KMS-11 (cell line): ENCODE results near the gene CYP26B1.

Experiments used
- H2AFZ ChIP-seq: fragments of 200-600 bp; sonication (generic); 2 replicates; pipeline ENCODE4 v1.6.1; 2016; ENCODE audit warnings: antibody characterized with exemption, mixed run types, low read depth
- H3K27ac ChIP-seq: fragments of 200-600 bp; sonication (generic); 2 replicates; pipeline ENCODE4 v1.6.1; 2016; ENCODE audit warnings: mild to moderate bottlenecking, mixed run types
- H3K27me3 ChIP-seq: fragments of 200-600 bp; sonication (generic); 2 replicates; pipeline ENCODE4 v1.6.1; 2017; ENCODE audit warnings: mild to moderate bottlenecking, low read depth, mixed run types, moderate library complexity; ENCODE audit not compliant: insufficient read depth
- H3K36me3 ChIP-seq: fragments of 200-600 bp; sonication (generic); 2 replicates; pipeline ENCODE4 v1.6.1; 2017; ENCODE audit warnings: mild to moderate bottlenecking, mixed run types; ENCODE audit not compliant: insufficient read depth
- H3K4me1 ChIP-seq: fragments of 200-600 bp; sonication (generic); 2 replicates; pipeline ENCODE4 v1.6.1; 2016; ENCODE audit warnings: mild to moderate bottlenecking, low read depth, mixed run types; ENCODE audit not compliant: poor library complexity, severe bottlenecking
- H3K4me2 ChIP-seq: fragments of 200-600 bp; sonication (generic); 2 replicates; pipeline ENCODE4 v1.7.0; 2016; ENCODE audit warnings: mild to moderate bottlenecking, mixed run types
- H3K4me3 ChIP-seq: fragments of 200-600 bp; sonication (generic); IDR thresholded peaks from 2 replicates; pipeline ENCODE4 v1.6.1; 2017; ENCODE audit warnings: low read depth, low read length, mixed read lengths; ENCODE audit not compliant: insufficient read depth
- H3K79me2 ChIP-seq: fragments of 200-600 bp; sonication (generic); 2 replicates; pipeline ENCODE4 v1.6.1; 2016; ENCODE audit warnings: low read depth, mixed run types; ENCODE audit not compliant: insufficient read depth
- H3K9ac ChIP-seq: fragments of 200-600 bp; sonication (generic); 2 replicates; pipeline ENCODE4 v1.6.1; 2016; ENCODE audit warnings: mild to moderate bottlenecking, mixed run types
- H4K20me1 ChIP-seq: fragments of 200-600 bp; sonication (generic); 2 replicates; pipeline ENCODE4 v1.6.1; 2016; ENCODE audit warnings: mild to moderate bottlenecking, mixed run types; ENCODE audit not compliant: insufficient read depth
- TF ChIP-seq, protein P1 (sequence below): fragments of 200-600 bp; sonication (generic); conservative IDR thresholded peaks from 2 replicates; pipeline ENCODE4 v1.6.1; 2017; ENCODE audit warnings: low read depth, mild to moderate bottlenecking, antibody characterized with exemption, low read length, moderate library complexity, mixed read lengths

CYP26B1 gene

GRCh38 chr2:72109291-72109690 lies 38.4 kb downstream of the CYP26B1 start:
- no peak overlapping the region for H3K4me2 ChIP-seq
- H2AFZ ChIP-seq: no peak overlapping the region
- H3K79me2 ChIP-seq: no peaks in the 10 kb centered on the region
- H3K36me3 ChIP-seq: no peaks in the 10 kb centered on the region
- no peak overlapping the region for H3K27ac ChIP-seq
- H4K20me1 ChIP-seq: no peaks in the 10 kb centered on the region
- TF ChIP-seq, protein P1, sequence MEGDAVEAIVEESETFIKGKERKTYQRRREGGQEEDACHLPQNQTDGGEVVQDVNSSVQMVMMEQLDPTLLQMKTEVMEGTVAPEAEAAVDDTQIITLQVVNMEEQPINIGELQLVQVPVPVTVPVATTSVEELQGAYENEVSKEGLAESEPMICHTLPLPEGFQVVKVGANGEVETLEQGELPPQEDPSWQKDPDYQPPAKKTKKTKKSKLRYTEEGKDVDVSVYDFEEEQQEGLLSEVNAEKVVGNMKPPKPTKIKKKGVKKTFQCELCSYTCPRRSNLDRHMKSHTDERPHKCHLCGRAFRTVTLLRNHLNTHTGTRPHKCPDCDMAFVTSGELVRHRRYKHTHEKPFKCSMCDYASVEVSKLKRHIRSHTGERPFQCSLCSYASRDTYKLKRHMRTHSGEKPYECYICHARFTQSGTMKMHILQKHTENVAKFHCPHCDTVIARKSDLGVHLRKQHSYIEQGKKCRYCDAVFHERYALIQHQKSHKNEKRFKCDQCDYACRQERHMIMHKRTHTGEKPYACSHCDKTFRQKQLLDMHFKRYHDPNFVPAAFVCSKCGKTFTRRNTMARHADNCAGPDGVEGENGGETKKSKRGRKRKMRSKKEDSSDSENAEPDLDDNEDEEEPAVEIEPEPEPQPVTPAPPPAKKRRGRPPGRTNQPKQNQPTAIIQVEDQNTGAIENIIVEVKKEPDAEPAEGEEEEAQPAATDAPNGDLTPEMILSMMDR: no peak
- H3K4me3 ChIP-seq: no peak overlapping the region
- H3K4me1 ChIP-seq: no peaks in the 10 kb centered on the region
- no peak overlapping the region for H3K9ac ChIP-seq
- H3K27me3 ChIP-seq: no peaks in the 10 kb centered on the region

DNA sequence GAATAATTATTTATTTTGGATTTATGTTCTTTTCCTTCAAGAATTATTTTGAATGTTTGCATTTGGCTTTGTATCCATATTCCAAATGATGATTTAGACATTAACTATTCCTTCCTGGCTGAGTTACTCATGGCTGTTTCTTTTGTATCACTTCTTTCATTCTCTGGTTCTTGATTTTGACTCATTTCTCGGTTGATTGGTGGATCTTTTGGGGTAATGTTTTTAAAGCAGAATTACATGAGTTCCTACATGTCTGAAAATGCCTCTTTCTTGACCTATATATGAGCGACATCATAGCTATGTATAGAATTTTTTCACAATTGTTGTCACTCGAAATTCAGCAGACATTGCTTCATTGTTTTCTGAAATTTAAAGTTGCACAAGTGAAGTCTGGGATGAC lies 39.5 kb downstream of the CYP26B1 start:
- Histone ChIP-seq H3K27ac (no peak overlapping the region), H3K4me1 (no peaks in the 10 kb centered on the region), H3K4me2 (no peak overlapping the region), H3K27me3 (no peaks in the 10 kb centered on the region), H3K4me3 (no peak overlapping the region), H2AFZ (no peak overlapping the region), H3K9ac (no peak overlapping the region), H4K20me1 (no peaks in the 10 kb centered on the region), H3K36me3 (no peaks in the 10 kb centered on the region), H3K79me2 (no peaks in the 10 kb centered on the region)
- TF ChIP-seq, protein P1: no peak

- TF ChIP-seq, protein P1: no peak
- Histone ChIP-seq H3K27ac (no peak overlapping the region), H3K27me3 (no peaks in the 10 kb centered on the region), H2AFZ (no peak overlapping the region), H4K20me1 (no peaks in the 10 kb centered on the region), H3K4me2 (no peak overlapping the region), H3K79me2 (no peaks in the 10 kb centered on the region), H3K9ac (no peak overlapping the region), H3K36me3 (no peaks in the 10 kb centered on the region), H3K4me1 (no peaks in the 10 kb centered on the region), H3K4me3 (no peak overlapping the region)
These were observed 40.7 kb downstream of the CYP26B1 start for GRCh38 chr2:72106978-72107377.

- Histone ChIP-seq H3K4me3 (no peak overlapping the region), H2AFZ (no peak overlapping the region), H3K79me2 (no peaks in the 10 kb centered on the region), H3K4me2 (no peak overlapping the region), H3K9ac (no peak overlapping the region), H3K4me1 (no peaks in the 10 kb centered on the region), H3K36me3 (no peaks in the 10 kb centered on the region), H3K27me3 (no peaks in the 10 kb centered on the region), H3K27ac (no peak overlapping the region), H4K20me1 (no peaks in the 10 kb centered on the region)
- TF ChIP-seq, protein P1: no peak
These were observed 42.7 kb downstream of the CYP26B1 start for GRCh38 chr2:72104821-72105588.
